NCI-H526 (cell line): ENCODE results near the gene UBE2E2.
A peak's percentile ranks its signal among the peaks of the same experiment; 100 is the strongest.

Experiments used
- DNase-seq, 2 experiments: peaks; one replicate each; lab custom pipeline; 2025; lab: John Stamatoyannopoulos, UW

The UBE2E2 gene

GRCh38 chr3:23440416-23441294 is 237.5 kb downstream of the UBE2E2 start:
- no peak for DNase-seq

- no peak for DNase-seq
Observed at GRCh38 chr3:23442598-23443383, 239.7 kb downstream of the UBE2E2 start.

- no peak for DNase-seq
Observed at GRCh38 chr3:23444386-23444785, 241.3 kb downstream of the UBE2E2 start.

GRCh38 chr3:23446301-23446700 is 243.2 kb downstream of the UBE2E2 start:
- DNase-seq, result no peak

- no peak for DNase-seq
Observed at GRCh38 chr3:23448998-23449537, 245.9 kb downstream of the UBE2E2 start.

- DNase-seq, result no peak
Observed at GRCh38 chr3:23450051-23450450, 246.9 kb downstream of the UBE2E2 start.

GRCh38 chr3:23450806-23451205 is 247.7 kb downstream of the UBE2E2 start:
- no peak for DNase-seq

GRCh38 chr3:23452408-23452807 is 249.3 kb downstream of the UBE2E2 start:
- DNase-seq, result no peak

- no peak for DNase-seq
Observed at GRCh38 chr3:23455084-23455483, 252.0 kb downstream of the UBE2E2 start.

- no peak for DNase-seq
Observed at GRCh38 chr3:23455775-23456174, 252.6 kb downstream of the UBE2E2 start.

- no peak for DNase-seq
Observed at GRCh38 chr3:23457697-23458096, 254.6 kb downstream of the UBE2E2 start.

GRCh38 chr3:23459465-23459864 is 256.3 kb downstream of the UBE2E2 start:
- DNase-seq, result no peak

GRCh38 chr3:23459889-23460546 is 256.9 kb downstream of the UBE2E2 start:
- DNase-seq, result no peak

- DNase-seq, result no peak
Observed at GRCh38 chr3:23461069-23461468, 257.9 kb downstream of the UBE2E2 start.

- DNase-seq, result no peak
Observed at GRCh38 chr3:23463791-23464190, 260.7 kb downstream of the UBE2E2 start.

GRCh38 chr3:23465569-23465968 is 262.4 kb downstream of the UBE2E2 start:
- no peak for DNase-seq

- no peak for DNase-seq
Observed at GRCh38 chr3:23468203-23468602, 265.1 kb downstream of the UBE2E2 start.

GRCh38 chr3:23474580-23475357 is 271.6 kb downstream of the UBE2E2 start:
- DNase-seq, result no peak

GRCh38 chr3:23475446-23475845 is 272.3 kb downstream of the UBE2E2 start:
- DNase-seq, result peak in 1 of 2 experiments; percentile 4

GRCh38 chr3:23479026-23479425 is 275.9 kb downstream of the UBE2E2 start:
- no peak for DNase-seq

GRCh38 chr3:23479615-23480328 is 276.6 kb downstream of the UBE2E2 start:
- no peak for DNase-seq
